ENCODE measurements around the gene FAF2.

FAF2 gene

DNA sequence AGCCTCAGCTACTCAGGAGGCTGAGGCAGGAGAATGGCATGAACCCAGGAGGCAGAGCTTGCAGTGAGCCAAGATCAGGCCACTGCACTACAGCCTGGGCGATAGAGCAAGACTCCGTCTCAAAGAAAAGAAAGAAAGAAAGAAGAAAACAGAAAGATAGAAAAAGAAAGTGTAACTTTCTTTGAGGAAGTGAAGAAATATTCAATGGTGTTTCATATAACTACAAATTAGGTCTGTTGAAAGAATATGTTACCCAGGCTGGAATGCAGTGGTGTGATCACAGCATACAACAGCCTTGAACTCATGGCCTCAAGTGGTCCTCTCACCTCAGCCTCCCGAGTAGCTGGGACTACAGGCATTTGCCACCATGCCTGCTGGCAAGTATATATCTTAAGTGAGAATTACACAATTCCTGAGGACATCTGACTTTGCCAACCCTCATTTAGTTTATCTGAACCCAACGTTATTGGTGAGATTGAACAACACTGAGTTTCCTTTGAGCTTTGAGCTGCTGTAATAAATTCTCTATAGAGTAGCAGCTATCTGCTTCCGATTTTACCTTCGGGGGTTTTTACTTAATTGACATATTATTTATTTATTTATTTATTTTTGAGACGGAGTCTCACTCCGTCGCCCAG lies 2.0 kb upstream of the FAF2 start:
- Histone ChIP-seq H3K4me3 (ENCODE audit: low read length) (no peak overlapping the region), H3K36me3 (ENCODE audit: control insufficient read depth, insufficient read depth, low read length) (no peaks in the 10 kb centered on the region), H3K4me1 (ENCODE audit: control insufficient read depth, insufficient read depth, low read length) (peaks cover 4% of the 10 kb centered on the region), H3K9ac (ENCODE audit: low read length) (no peak overlapping the region), H3K27me3 (ENCODE audit: control insufficient read depth, insufficient read depth, low read length) (no peaks in the 10 kb centered on the region), H3K9me3 (ENCODE audit: control insufficient read depth, low read length) (no peaks in the 10 kb centered on the region)

DNA sequence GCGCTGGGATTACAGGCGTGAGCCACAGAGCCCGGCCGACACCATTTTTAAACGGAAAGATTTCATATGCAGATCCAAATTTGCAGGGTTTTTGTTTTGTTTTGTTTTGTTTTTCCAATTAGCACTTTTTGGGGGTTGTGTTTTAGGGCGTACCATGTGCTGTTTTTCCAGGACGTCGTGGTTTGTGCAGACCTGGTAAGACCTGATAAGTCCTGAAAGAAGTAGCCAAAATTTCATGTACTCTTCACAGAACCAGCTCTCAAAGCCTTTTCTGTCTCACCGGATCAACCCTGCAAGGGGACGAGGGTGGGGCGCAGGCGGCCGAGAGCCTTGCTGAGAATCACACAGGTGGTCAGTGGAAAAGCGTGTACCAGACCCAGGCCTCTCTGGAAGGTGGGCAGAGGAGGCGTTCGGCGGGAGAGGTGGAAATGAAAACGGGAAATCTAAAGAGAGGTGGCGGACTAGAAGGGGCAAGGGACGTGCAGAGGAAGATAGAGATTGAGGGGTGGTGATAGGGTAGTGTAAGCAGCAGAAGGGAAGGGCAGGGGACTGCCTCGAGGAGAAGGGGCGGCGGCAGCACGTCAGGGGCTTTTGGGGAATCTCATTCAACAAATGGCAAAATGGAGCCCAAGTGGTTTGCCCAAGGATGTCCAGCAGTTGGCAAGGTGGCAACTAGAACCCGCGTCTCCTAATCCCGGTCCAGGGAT lies 1.1 kb upstream of the FAF2 start:
- Histone ChIP-seq H3K36me3 (ENCODE audit: control insufficient read depth, insufficient read depth, low read length) (no peaks in the 10 kb centered on the region), H3K9ac (ENCODE audit: low read length) (peak overlapping the region; percentile 91), H3K4me1 (ENCODE audit: control insufficient read depth, insufficient read depth, low read length) (peaks cover 4% of the 10 kb centered on the region), H3K27me3 (ENCODE audit: control insufficient read depth, insufficient read depth, low read length) (no peaks in the 10 kb centered on the region), H3K4me3 (ENCODE audit: low read length) (peak overlapping the region; percentile 98), H3K9me3 (ENCODE audit: control insufficient read depth, low read length) (no peaks in the 10 kb centered on the region)

DNA sequence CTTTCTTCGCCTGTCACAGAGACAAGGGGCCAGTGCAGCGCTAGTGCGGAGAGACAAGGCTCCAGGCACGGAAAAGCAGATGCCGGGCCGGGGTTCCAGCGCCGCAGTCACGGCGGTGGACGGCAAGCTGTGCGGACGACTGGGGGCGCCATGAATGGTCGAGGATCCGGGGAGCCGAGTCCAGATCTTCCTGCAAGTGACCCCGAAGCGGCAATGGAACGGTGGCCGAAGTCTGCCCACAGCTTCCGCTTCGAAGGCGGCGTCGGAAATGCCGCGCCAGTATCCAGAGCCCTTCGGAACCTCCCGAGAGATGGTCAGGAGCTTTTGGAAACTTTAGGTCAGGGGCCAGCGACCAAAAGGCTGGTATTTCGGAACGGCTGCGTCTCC lies 601 bp upstream of the FAF2 start:
- Histone ChIP-seq H3K9me3 (ENCODE audit: control insufficient read depth, low read length) (no peaks in the 10 kb centered on the region), H3K36me3 (ENCODE audit: control insufficient read depth, insufficient read depth, low read length) (no peaks in the 10 kb centered on the region), H3K9ac (ENCODE audit: low read length) (peak overlapping the region; percentile 91), H3K4me1 (ENCODE audit: control insufficient read depth, insufficient read depth, low read length) (peaks cover 4% of the 10 kb centered on the region), H3K27me3 (ENCODE audit: control insufficient read depth, insufficient read depth, low read length) (no peaks in the 10 kb centered on the region), H3K4me3 (ENCODE audit: low read length) (peak overlapping the region; percentile 98)

DNA sequence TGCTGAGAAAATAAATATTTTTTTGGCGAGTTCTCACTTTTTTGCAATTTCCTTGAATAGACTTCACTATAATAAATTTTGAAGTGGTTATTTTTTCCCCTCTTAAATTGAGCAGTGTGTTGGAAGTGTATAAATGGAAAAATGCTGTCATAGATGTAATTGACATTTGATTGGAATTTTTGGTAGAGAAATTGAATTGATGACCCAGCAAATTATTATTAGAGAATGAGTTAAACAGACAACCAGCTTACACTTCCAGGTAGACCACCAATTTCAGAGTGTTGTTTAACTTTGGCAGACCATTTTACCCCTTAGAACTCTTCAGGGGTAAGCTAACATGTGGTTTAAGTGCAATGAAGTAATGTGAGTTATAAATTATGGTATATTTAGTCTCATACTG lies 1.9 kb downstream of the FAF2 start:
- no peaks in the 10 kb centered on the region for H3K27me3 ChIP-seq (ENCODE audit: control insufficient read depth, insufficient read depth, low read length)
- no peaks in the 10 kb centered on the region for H3K36me3 ChIP-seq (ENCODE audit: control insufficient read depth, insufficient read depth, low read length)
- H3K4me3 ChIP-seq (ENCODE audit: low read length): no peak overlapping the region
- peaks cover 4% of the 10 kb centered on the region for H3K4me1 ChIP-seq (ENCODE audit: control insufficient read depth, insufficient read depth, low read length)
- no peaks in the 10 kb centered on the region for H3K9me3 ChIP-seq (ENCODE audit: control insufficient read depth, low read length)
- H3K9ac ChIP-seq (ENCODE audit: low read length): no peak overlapping the region

DNA sequence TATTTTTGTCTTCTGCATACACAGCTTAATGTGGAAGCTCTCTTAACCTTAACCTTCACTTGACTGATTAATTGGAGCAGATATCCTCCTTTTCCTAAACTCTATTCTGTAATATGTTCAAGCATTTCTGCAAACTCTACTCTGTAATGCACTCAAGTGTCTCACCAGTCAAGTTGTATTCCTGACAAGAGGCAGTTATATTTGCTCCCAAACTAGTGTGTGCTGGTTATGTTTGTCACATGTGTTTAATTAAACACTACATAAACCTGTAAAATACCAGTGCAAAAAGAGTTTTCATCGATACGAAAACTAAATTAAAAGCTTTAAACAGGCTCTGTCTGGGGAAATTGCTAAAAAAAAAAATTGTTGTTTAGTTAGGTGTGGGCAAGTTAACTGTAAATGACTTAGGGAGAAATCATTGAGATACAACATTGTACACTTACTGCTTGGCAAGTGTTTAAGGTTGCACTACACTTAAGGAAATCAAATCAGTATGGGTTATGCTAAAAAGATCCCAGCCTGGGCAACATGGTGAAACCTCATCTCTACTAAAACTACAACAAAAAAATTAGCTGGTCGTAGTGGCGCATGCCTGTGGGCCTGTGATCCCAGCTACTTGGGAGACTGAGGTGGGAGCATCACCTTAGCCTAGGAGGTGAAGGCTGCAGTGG lies 6.7 kb downstream of the FAF2 start:
- Histone ChIP-seq H3K36me3 (ENCODE audit: control insufficient read depth, insufficient read depth, low read length) (no peaks in the 10 kb centered on the region), H3K27me3 (ENCODE audit: control insufficient read depth, insufficient read depth, low read length) (no peaks in the 10 kb centered on the region), H3K4me1 (ENCODE audit: control insufficient read depth, insufficient read depth, low read length) (no peaks in the 10 kb centered on the region), H3K9me3 (ENCODE audit: control insufficient read depth, low read length) (no peaks in the 10 kb centered on the region), H3K4me3 (ENCODE audit: low read length) (no peak overlapping the region), H3K9ac (ENCODE audit: low read length) (no peak overlapping the region)

DNA sequence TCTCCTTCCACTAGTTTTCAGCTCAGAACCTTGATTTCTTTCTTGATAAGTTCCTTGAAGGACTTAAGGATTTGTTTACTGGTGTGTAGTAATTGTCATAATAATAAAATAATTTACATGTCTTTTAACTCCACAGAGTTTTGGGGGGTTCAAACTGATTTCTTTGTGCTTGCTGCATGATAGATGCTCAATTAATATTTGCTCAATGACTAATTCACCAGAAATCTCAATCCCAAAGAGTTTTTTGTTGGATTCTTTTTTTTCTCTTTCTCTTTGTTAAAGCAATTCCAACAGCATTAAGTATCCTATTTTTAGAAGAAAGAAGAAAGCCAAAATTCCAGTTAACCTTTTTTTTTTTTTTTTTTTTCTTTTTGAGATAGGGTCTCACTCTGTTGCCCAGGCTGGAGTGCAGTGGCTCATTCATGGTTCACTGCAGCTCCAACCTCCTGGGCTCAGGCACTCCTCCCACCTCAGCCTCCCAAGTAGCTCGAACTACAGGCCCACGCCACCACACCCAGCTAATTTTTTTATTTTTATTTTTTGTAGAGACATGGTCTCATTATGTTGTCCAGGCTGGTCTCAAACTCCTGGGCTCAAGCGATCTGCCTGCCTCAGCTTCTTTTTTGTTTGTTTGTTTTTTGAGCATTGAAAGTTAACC lies 10.8 kb downstream of the FAF2 start:
- H3K4me3 ChIP-seq (ENCODE audit: low read length): no peak overlapping the region
- no peaks in the 10 kb centered on the region for H3K36me3 ChIP-seq (ENCODE audit: control insufficient read depth, insufficient read depth, low read length)
- no peaks in the 10 kb centered on the region for H3K4me1 ChIP-seq (ENCODE audit: control insufficient read depth, insufficient read depth, low read length)
- H3K9ac ChIP-seq (ENCODE audit: low read length): no peak overlapping the region
- H3K9me3 ChIP-seq (ENCODE audit: control insufficient read depth, low read length): no peaks in the 10 kb centered on the region
- no peaks in the 10 kb centered on the region for H3K27me3 ChIP-seq (ENCODE audit: control insufficient read depth, insufficient read depth, low read length)

DNA sequence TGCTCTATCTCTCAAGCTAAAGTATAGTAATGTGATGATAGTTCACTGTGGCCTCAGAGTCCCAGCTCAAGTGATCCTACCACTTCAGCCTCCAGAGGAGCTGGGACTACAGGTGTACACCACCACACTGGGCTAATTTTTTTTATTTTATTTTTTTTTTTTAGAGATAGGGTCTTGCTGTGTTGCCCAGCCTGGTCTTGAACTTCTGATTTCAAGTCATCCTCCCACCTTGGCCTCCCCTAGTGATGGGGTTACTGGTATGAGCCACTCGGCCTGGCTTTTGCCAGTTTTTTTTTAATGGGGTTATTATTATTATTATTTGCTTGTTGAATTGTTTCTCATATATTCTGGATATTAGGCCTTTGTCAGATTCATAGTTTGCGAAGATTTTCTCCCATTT lies 13.2 kb downstream of the FAF2 start:
- no peak overlapping the region for H3K9ac ChIP-seq (ENCODE audit: low read length)
- H3K4me3 ChIP-seq (ENCODE audit: low read length): no peak overlapping the region
- H3K27me3 ChIP-seq (ENCODE audit: control insufficient read depth, insufficient read depth, low read length): no peaks in the 10 kb centered on the region
- no peaks in the 10 kb centered on the region for H3K36me3 ChIP-seq (ENCODE audit: control insufficient read depth, insufficient read depth, low read length)
- H3K9me3 ChIP-seq (ENCODE audit: control insufficient read depth, low read length): no peaks in the 10 kb centered on the region
- peaks cover 9% of the 10 kb centered on the region for H3K4me1 ChIP-seq (ENCODE audit: control insufficient read depth, insufficient read depth, low read length)

DNA sequence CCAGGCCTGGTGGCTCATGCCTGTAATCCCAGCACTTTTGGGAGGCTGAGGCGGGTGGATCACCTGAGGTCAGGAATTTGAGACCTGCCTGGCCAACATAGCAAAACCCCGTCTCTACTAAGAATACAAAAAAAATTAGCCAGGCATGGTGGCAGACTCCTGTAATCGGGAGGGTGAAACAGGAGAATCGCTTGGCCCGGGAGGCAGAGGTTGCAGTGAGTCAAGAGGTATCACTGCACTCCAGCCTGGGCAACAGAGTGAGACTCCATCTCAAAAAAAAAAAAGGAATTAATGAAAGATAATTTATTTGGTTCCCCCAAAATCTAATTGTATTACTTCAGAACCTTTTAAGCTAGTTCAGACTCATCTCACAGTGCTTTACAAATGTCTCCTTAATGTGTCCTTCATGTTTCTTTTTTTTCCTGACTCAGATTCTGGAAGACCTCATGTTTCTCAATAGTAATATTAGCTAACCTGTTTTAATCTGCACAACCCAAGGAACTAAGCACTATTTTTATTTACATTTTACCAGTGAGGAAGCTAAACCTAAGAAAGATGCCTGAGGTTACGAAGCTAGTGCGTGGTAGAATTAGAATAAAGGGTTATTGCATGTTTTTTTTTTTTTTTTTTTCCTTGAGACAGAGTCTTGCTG lies 15.1 kb downstream of the FAF2 start:
- no peaks in the 10 kb centered on the region for H3K36me3 ChIP-seq (ENCODE audit: control insufficient read depth, insufficient read depth, low read length)
- H3K4me1 ChIP-seq (ENCODE audit: control insufficient read depth, insufficient read depth, low read length): peaks cover 13% of the 10 kb centered on the region
- no peaks in the 10 kb centered on the region for H3K9me3 ChIP-seq (ENCODE audit: control insufficient read depth, low read length)
- H3K9ac ChIP-seq (ENCODE audit: low read length): no peak overlapping the region
- no peak overlapping the region for H3K4me3 ChIP-seq (ENCODE audit: low read length)
- H3K27me3 ChIP-seq (ENCODE audit: control insufficient read depth, insufficient read depth, low read length): no peaks in the 10 kb centered on the region

DNA sequence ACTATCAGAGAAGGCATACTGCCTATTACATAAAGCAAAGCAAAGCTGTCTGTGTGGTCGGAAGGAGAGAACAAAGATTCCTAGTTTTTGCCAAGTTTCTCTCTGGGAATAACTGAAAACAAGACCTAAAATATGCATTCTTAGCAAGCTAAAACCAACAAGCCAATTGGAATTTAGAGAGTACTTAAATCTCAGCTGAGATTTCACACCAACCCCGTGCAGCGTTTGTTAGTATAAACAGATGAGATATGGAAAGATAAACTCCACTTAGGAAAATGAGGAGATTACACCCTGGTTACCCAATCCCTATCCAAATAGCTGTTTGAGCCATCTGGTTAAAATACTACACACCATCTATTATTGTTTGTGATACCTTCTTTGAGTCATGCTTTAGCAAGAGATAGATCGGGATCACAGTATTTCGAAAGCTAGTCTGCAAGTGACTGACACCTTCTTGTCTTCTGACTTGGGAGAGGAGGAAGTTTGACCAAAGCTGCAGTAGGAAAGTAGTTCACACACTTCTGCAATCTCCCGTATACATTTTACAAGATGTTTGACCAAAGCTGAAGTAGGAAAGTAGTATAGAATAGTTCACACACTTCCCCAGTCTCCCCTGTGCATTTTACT lies 18.2 kb downstream of the FAF2 start:
- Histone ChIP-seq H3K4me3 (ENCODE audit: low read length) (no peak overlapping the region), H3K36me3 (ENCODE audit: control insufficient read depth, insufficient read depth, low read length) (no peaks in the 10 kb centered on the region), H3K9me3 (ENCODE audit: control insufficient read depth, low read length) (no peaks in the 10 kb centered on the region), H3K27me3 (ENCODE audit: control insufficient read depth, insufficient read depth, low read length) (no peaks in the 10 kb centered on the region), H3K4me1 (ENCODE audit: control insufficient read depth, insufficient read depth, low read length) (peaks cover 13% of the 10 kb centered on the region), H3K9ac (ENCODE audit: low read length) (no peak overlapping the region)

DNA sequence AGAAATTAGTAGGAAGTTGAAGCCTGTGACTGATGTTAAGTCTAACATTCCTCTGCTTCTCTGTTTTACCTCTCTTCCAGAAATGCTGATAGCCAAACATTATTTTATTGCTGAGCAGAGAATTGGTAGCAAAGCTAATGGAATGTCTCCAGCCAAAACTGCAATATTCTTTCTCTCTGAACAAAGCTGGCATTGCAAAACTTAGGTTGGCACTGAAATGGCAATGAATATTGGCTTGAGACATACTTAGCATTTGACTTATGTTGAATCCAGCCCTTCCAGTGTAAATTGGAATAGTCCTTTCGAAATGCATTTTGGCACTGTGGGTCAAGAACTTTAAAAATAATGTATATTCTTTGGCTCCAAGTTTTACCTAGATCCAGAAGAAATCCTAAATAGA lies 21.1 kb downstream of the FAF2 start:
- Histone ChIP-seq H3K9me3 (ENCODE audit: control insufficient read depth, low read length) (no peaks in the 10 kb centered on the region), H3K9ac (ENCODE audit: low read length) (no peak overlapping the region), H3K36me3 (ENCODE audit: control insufficient read depth, insufficient read depth, low read length) (no peaks in the 10 kb centered on the region), H3K27me3 (ENCODE audit: control insufficient read depth, insufficient read depth, low read length) (no peaks in the 10 kb centered on the region), H3K4me1 (ENCODE audit: control insufficient read depth, insufficient read depth, low read length) (peaks cover 13% of the 10 kb centered on the region), H3K4me3 (ENCODE audit: low read length) (no peak overlapping the region)

DNA sequence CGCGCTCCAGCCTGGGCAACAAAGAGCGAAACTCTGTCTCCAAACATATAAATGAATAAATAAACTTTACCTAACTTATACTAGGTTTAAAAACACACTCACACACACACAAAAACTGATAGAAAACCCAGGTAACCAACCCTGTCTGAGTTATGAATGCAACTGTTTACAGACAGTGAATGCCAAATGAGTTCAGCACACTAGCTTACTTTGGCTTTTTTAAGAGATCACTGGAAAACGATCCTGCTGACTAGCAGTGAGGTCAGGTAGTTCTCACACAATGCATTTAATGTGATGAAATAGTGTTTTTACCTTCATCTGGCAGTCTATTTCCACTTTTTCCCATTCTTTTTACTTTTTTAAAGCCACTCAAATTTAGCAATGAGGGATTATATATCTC lies 22.4 kb downstream of the FAF2 start:
- Histone ChIP-seq H3K4me3 (ENCODE audit: low read length) (no peak overlapping the region), H3K9ac (ENCODE audit: low read length) (no peak overlapping the region), H3K9me3 (ENCODE audit: control insufficient read depth, low read length) (no peaks in the 10 kb centered on the region), H3K36me3 (ENCODE audit: control insufficient read depth, insufficient read depth, low read length) (no peaks in the 10 kb centered on the region), H3K27me3 (ENCODE audit: control insufficient read depth, insufficient read depth, low read length) (no peaks in the 10 kb centered on the region), H3K4me1 (ENCODE audit: control insufficient read depth, insufficient read depth, low read length) (peaks cover 10% of the 10 kb centered on the region)

Measured in mucosa of stomach (tissue), 1 donor.